ENCODE measurements around the gene SCGN. TPM values are rescaled to one million over a fixed set of nuclear protein-coding genes. Genes with fewer than 3 reads are reported as not detected.

The SCGN gene
- total and polyA plus RNA-seq, 4 experiments from 2014 or later, result not detected

DNA sequence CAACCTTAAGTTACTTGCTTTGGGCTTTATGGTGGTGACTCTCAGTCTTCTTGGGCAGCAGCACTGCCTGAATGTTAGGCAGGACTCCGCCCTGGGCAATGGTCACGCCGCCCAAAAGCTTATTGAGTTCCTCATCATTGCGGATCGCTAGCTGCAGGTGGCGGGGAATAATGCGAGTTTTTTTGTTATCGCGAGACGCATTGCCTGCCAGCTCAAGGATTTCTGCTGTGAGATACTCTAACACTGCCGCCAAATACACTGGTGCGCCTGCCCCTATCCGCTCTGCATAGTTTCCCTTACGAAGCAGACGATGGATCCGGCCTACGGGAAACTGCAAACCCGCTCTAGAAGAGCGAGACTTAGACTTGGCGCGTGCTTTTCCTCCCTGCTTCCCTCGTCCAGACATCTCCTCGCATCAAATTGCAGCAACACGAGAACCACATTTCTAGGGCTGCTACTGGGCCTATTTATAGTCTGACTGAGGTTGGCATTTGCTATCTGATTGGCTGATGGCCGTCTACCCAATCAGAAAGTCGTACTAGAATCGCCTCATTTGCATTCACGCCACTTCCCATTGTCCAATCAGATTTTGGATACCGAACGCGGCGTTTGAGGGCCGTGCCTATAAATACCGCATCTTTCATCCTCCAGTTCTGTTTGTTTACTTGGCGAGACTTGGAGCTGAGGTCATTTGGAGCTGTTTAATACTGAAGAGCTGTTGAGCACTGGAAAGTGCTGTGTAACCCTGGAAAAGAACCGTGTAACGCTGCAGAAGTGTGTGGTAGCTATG, 74.3 kb downstream of the SCGN start:
- Mint-ChIP-seq H3K4me1 (no peaks in the 10 kb centered on the region), H3K9me3 (no peaks in the 10 kb centered on the region), H3K27ac (no peak overlapping the region), H3K4me3 (no peak overlapping the region), H3K36me3 (no peaks in the 10 kb centered on the region), H3K27me3 (peaks cover 22 to 24% of the 10 kb centered on the region in 2 donors)
- Histone ChIP-seq H3K4me1 (ENCODE audit: insufficient read depth, low read length) (no peaks in the 10 kb centered on the region), H3K36me3 (ENCODE audit: insufficient read depth, low read length) (no peaks in the 10 kb centered on the region), H3K27me3 (ENCODE audit: insufficient read depth, low read length) (no peaks in the 10 kb centered on the region), H3K27ac (ENCODE audit: low read depth, low read length) (no peak overlapping the region), H3K4me3 (ENCODE audit: low read length in 2 of 2) (no peak overlapping the region), H3K9me3 (ENCODE audit: control insufficient read depth in 1 of 2, low read length in 2 of 2) (no peaks in the 10 kb centered on the region)
- CTCF ChIA-PET (ENCODE audit: partially characterized antibody), result interaction anchor here (1.5 to 1.7 kb wide), 2 partner anchors 8 to 10 kb away, joined by 5 read pairs; no protein-coding TSS in a partner anchor
- no peak for DNase-seq
- POLR2A ChIA-PET (ENCODE audit: partially characterized antibody), result no interaction called here
- intact Hi-C loops (cut with micrococcal nuclease), result no loop called here

DNA sequence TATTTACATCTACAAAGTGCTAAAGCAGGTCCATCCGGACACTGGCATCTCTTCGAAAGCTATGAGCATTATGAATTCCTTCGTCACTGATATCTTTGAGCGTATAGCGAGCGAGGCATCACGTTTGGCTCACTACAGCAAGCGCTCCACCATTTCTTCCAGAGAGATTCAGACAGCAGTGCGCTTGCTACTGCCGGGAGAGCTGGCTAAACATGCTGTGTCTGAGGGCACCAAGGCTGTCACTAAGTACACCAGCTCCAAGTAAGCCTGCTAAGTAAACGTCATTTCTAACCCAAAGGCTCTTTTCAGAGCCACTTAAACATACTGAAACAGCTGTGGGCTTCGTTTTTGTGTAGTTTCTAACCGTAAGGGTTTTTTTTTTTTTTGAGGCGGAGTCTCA, 75.0 kb downstream of the SCGN start:
- no peak overlapping the region for H3K27ac ChIP-seq (ENCODE audit: low read depth, low read length)
- Mint-ChIP-seq H3K27ac (no peak overlapping the region), H3K4me3 (no peak overlapping the region), H3K4me1 (no peaks in the 10 kb centered on the region), H3K27me3 (peaks cover 23 to 28% of the 10 kb centered on the region in 2 donors), H3K9me3 (no peaks in the 10 kb centered on the region), H3K36me3 (no peaks in the 10 kb centered on the region)
- no peaks in the 10 kb centered on the region for H3K9me3 ChIP-seq (ENCODE audit: control insufficient read depth in 1 of 2, low read length in 2 of 2)
- POLR2A ChIA-PET (ENCODE audit: partially characterized antibody), result no interaction called here
- DNase-seq, result no peak
- CTCF ChIA-PET (ENCODE audit: partially characterized antibody), result interaction anchor here (0.9 to 1.7 kb wide), 3 partner anchors 9 to 33 kb away, joined by 3 to 5 read pairs (median 5); no protein-coding TSS in a partner anchor
- no peak overlapping the region for H3K4me3 ChIP-seq (ENCODE audit: low read length in 2 of 2)
- H3K27me3 ChIP-seq (ENCODE audit: insufficient read depth, low read length), result no peaks in the 10 kb centered on the region
- intact Hi-C loops (cut with micrococcal nuclease), result no loop called here
- H3K36me3 ChIP-seq (ENCODE audit: insufficient read depth, low read length), result no peaks in the 10 kb centered on the region
- no peaks in the 10 kb centered on the region for H3K4me1 ChIP-seq (ENCODE audit: insufficient read depth, low read length)

DNA sequence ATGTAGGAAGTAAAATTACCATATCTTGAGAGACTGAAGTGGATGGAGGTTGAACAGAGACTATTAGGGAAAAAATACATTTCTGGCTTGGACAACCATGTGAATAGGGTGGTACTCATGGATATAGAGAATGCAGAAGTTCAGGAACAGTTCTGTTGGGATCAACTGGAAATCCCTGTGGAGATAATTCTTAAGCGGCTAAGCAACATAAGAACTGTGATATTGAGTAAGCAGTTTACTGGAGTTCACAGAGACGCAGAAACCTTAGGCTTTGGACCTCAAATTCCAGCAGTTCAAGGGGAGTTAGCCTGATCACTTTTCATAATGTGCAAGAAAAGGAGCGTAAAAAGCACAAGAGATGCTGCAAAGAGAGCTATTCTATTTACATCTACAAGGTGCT, 78.9 kb downstream of the SCGN start:
- Mint-ChIP-seq H3K36me3 (no peaks in the 10 kb centered on the region), H3K9me3 (peaks cover 0 to 5% (median 3%) of the 10 kb centered on the region in 8 donors), H3K27me3 (peaks cover 32 to 33% of the 10 kb centered on the region in 2 donors), H3K4me3 (no peak overlapping the region), H3K27ac (peak overlapping the region in 1 of 7 donors; percentile 53), H3K4me1 (no peaks in the 10 kb centered on the region)
- no peak for DNase-seq
- POLR2A ChIA-PET (ENCODE audit: partially characterized antibody), result interaction anchor here (0.8 kb wide), 1 partner anchor 58 kb away, joined by 3 read pairs; no protein-coding TSS in a partner anchor
- Histone ChIP-seq H3K27me3 (ENCODE audit: insufficient read depth, low read length) (no peaks in the 10 kb centered on the region), H3K9me3 (ENCODE audit: control insufficient read depth in 1 of 2, low read length in 2 of 2) (no peaks in the 10 kb centered on the region), H3K36me3 (ENCODE audit: insufficient read depth, low read length) (no peaks in the 10 kb centered on the region), H3K4me1 (ENCODE audit: insufficient read depth, low read length) (no peaks in the 10 kb centered on the region), H3K27ac (ENCODE audit: low read depth, low read length) (no peak overlapping the region), H3K4me3 (ENCODE audit: low read length in 2 of 2) (no peak overlapping the region)
- intact Hi-C loops (cut with micrococcal nuclease), result no loop called here
- CTCF ChIA-PET (ENCODE audit: partially characterized antibody), result interaction anchor here (2.0 kb wide), 1 partner anchor 11 kb away, joined by 8 read pairs; no protein-coding TSS in a partner anchor

DNA sequence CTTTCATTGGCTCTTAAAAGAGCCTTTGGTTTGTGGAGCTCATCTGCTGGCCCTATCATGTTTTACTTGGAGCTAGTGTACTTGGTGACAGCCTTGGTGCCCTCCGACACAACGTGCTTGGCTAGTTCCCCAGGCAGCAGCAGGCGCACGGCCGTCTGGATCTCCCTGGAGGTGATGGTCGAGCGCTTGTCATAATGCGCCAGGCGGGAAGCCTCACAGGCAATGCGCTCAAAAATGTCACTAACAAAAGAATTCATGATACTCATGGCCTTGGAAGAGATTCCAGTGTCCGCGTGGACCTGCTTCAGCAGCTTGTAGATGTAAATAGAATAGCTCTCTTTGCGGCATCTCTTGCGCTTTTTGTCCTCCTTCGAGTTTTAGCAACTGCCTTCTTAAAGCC, 79.7 kb downstream of the SCGN start:
- no peaks in the 10 kb centered on the region for H3K27me3 ChIP-seq (ENCODE audit: insufficient read depth, low read length)
- POLR2A ChIA-PET (ENCODE audit: partially characterized antibody), result interaction anchor here (0.8 kb wide), 1 partner anchor 58 kb away, joined by 3 read pairs; no protein-coding TSS in a partner anchor

DNA sequence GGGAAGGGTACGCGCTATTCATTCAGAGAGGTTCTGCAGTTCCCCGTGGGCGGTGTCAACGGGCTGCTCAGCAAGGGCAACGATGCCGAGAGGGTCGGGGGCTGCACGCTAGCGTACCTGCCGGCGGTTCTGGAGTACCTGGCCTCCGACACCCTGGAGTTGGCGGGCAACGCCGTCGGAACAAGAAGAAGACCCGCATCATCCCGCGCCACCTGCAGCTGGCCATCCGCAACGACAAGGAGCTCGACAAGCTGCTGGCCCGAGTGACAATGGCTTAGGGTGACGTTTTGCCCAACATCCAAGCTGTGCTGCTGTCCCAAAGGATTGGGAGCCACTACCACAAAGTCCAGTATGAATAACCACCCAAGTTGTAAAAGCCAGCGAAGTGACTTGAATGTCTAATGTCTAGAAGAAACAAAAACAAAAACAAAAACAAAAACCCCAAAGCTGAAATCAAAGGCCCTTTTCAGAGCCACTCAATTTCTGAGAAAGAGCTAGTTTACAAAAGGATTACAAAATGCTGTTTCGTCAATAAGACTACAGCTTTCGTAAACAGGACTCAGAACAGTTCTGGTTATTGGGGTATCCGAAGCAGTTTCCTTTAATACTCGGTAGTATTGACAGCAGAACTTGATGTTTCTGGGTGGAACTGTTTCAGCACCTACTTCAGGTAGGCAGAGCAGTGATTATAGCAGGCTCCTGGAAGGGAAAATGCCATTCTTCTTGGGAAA, 80.6 kb downstream of the SCGN start:
- CTCF ChIA-PET (ENCODE audit: partially characterized antibody), result no interaction called here
- H3K4me3 Mint-ChIP-seq, result no peak overlapping the region
- peaks cover 0 to 7% of the 10 kb centered on the region in 2 donors for H3K36me3 Mint-ChIP-seq
- no peak for DNase-seq
- POLR2A ChIA-PET (ENCODE audit: partially characterized antibody), result no interaction called here
- no peaks in the 10 kb centered on the region for H3K4me1 ChIP-seq (ENCODE audit: insufficient read depth, low read length)
- H3K27me3 Mint-ChIP-seq, result peaks cover 38 to 42% of the 10 kb centered on the region in 2 donors
- no peak overlapping the region for H3K27ac Mint-ChIP-seq
- no peak overlapping the region for H3K4me3 ChIP-seq (ENCODE audit: low read length in 2 of 2)
- no peaks in the 10 kb centered on the region for H3K27me3 ChIP-seq (ENCODE audit: insufficient read depth, low read length)
- intact Hi-C loops (cut with micrococcal nuclease), result no loop called here
- H3K27ac ChIP-seq (ENCODE audit: low read depth, low read length), result no peak overlapping the region
- no peaks in the 10 kb centered on the region for H3K36me3 ChIP-seq (ENCODE audit: insufficient read depth, low read length)
- no peaks in the 10 kb centered on the region for H3K4me1 Mint-ChIP-seq
- H3K9me3 ChIP-seq (ENCODE audit: control insufficient read depth in 1 of 2, low read length in 2 of 2), result no peaks in the 10 kb centered on the region
- H3K9me3 Mint-ChIP-seq, result peaks cover 2 to 19% (median 16%) of the 10 kb centered on the region in 8 donors

More for the DNA sequence above, 79.7 kb downstream of the SCGN start:
- Histone ChIP-seq H3K4me1 (ENCODE audit: insufficient read depth, low read length) (no peaks in the 10 kb centered on the region), H3K4me3 (ENCODE audit: low read length in 2 of 2) (no peak overlapping the region), H3K36me3 (ENCODE audit: insufficient read depth, low read length) (no peaks in the 10 kb centered on the region), H3K9me3 (ENCODE audit: control insufficient read depth in 1 of 2, low read length in 2 of 2) (no peaks in the 10 kb centered on the region), H3K27ac (ENCODE audit: low read depth, low read length) (no peak overlapping the region)
- H3K4me1 Mint-ChIP-seq, result no peaks in the 10 kb centered on the region
- H3K9me3 Mint-ChIP-seq, result peaks cover 0 to 11% (median 8%) of the 10 kb centered on the region in 8 donors
- H3K27me3 Mint-ChIP-seq, result peaks cover 34 to 38% of the 10 kb centered on the region in 2 donors
- no peak for DNase-seq
- CTCF ChIA-PET (ENCODE audit: partially characterized antibody), result interaction anchor here (2.0 kb wide), 1 partner anchor 11 kb away, joined by 8 read pairs; no protein-coding TSS in a partner anchor
- H3K36me3 Mint-ChIP-seq, result peaks cover 0 to 3% of the 10 kb centered on the region in 2 donors
- H3K4me3 Mint-ChIP-seq, result no peak overlapping the region
- intact Hi-C loops (cut with micrococcal nuclease), result no loop called here
- H3K27ac Mint-ChIP-seq, result no peak overlapping the region

DNA sequence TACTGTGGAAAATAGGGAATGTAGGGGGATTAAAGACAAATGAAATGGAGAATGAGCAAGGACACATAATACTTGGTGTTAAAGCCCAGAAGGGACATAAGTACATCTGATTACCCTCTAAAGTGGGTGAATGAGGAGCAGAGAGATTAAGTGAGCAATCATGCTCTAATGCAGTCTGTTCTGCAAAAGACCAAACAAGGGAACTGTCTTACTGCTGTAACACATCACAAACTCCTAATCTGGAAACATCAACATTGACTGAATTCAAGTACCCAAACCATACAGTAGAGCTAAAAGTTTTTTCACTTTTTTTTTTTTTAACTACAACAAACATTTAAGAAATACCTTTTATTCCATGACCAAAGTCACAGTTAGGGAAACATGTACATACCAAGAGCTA, 83.2 kb downstream of the SCGN start:
- Mint-ChIP-seq H3K27me3 (peaks cover 33 to 41% of the 10 kb centered on the region in 2 donors), H3K4me1 (no peaks in the 10 kb centered on the region), H3K9me3 (peaks cover 2 to 22% (median 18%) of the 10 kb centered on the region in 8 donors), H3K4me3 (no peak overlapping the region), H3K36me3 (peaks cover 0 to 7% of the 10 kb centered on the region in 2 donors), H3K27ac (no peak overlapping the region)
- ChIA-PET CTCF (ENCODE audit: partially characterized antibody) (interaction anchor here (1.0 kb wide), 1 partner anchor 147 kb away, joined by 4 read pairs; no protein-coding TSS in a partner anchor), POLR2A (ENCODE audit: partially characterized antibody) (no interaction called here)
- no peaks in the 10 kb centered on the region for H3K9me3 ChIP-seq (ENCODE audit: control insufficient read depth in 1 of 2, low read length in 2 of 2)
- no peak overlapping the region for H3K27ac ChIP-seq (ENCODE audit: low read depth, low read length)
- intact Hi-C loops (cut with micrococcal nuclease), result no loop called here
- DNase-seq, result no peak
- no peaks in the 10 kb centered on the region for H3K36me3 ChIP-seq (ENCODE audit: insufficient read depth, low read length)
- no peak overlapping the region for H3K4me3 ChIP-seq (ENCODE audit: low read length in 2 of 2)
- no peaks in the 10 kb centered on the region for H3K4me1 ChIP-seq (ENCODE audit: insufficient read depth, low read length)
- H3K27me3 ChIP-seq (ENCODE audit: insufficient read depth, low read length), result no peaks in the 10 kb centered on the region

DNA sequence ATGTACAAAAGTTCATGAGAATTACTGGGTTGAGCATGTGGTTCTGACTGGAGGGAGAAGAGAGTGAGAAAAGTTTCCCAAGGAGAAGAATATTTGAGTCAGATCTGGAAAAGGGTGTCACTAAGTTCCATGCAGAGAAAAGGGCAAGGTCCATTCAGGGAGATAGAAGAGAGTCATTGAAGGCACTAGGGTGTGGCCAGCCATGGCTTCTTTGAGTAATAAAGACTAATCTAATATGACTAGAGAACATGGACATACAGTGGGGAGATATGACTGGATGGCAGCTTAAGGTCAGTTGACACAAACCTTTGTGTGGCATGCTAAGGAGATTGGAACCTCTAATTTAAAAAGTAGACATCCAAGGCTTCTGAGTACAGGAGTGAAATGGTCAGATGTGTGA, 91.9 kb downstream of the SCGN start:
- intact Hi-C loops (cut with micrococcal nuclease), result no loop called here
- ChIA-PET CTCF (ENCODE audit: partially characterized antibody) (no interaction called here), POLR2A (ENCODE audit: partially characterized antibody) (no interaction called here)
- no peak overlapping the region for H3K4me3 Mint-ChIP-seq
- Histone ChIP-seq H3K4me3 (ENCODE audit: low read length in 2 of 2) (no peak overlapping the region), H3K9me3 (ENCODE audit: control insufficient read depth in 1 of 2, low read length in 2 of 2) (no peaks in the 10 kb centered on the region), H3K27me3 (ENCODE audit: insufficient read depth, low read length) (no peaks in the 10 kb centered on the region), H3K27ac (ENCODE audit: low read depth, low read length) (no peak overlapping the region), H3K4me1 (ENCODE audit: insufficient read depth, low read length) (no peaks in the 10 kb centered on the region), H3K36me3 (ENCODE audit: insufficient read depth, low read length) (no peaks in the 10 kb centered on the region)
- H3K9me3 Mint-ChIP-seq, result peaks cover 0 to 2% (median 0%) of the 10 kb centered on the region in 8 donors
- H3K27me3 Mint-ChIP-seq, result peaks cover 2 to 11% of the 10 kb centered on the region in 2 donors
- peak overlapping the region in 1 of 7 donors; percentile 2 for H3K27ac Mint-ChIP-seq
- no peaks in the 10 kb centered on the region for H3K4me1 Mint-ChIP-seq
- DNase-seq, result no peak
- no peaks in the 10 kb centered on the region for H3K36me3 Mint-ChIP-seq

Data from CD4-positive, alpha-beta memory T cell (primary cell).